PFSK-1 (cell line): Measurements from ENCODE around the gene CTSF.

ENCODE experiments used
- POLR2AphosphoS5 ChIP-seq: IDR thresholded peaks from 2 replicates; pipeline ENCODE4 v1.6.1; 2012; ENCODE audit warnings: low read depth, mild to moderate bottlenecking, control low read depth, low read length, moderate library complexity
- SIN3A ChIP-seq: IDR thresholded peaks from 2 replicates; pipeline ENCODE4 v1.6.1; 2012; ENCODE audit warnings: mild to moderate bottlenecking, low read length, moderate library complexity, borderline replicate concordance; ENCODE audit not compliant: insufficient read depth
- TF ChIP-seq, protein P1 (sequence below), 2 experiments: IDR thresholded peaks; 2 replicates each; pipeline versions ENCODE4 v1.6.1 to v1.8.0; 2011 to 2012; ENCODE audit warnings: low read depth in 2 of 2, low read length in 2 of 2, control low read depth in 1 of 2, inconsistent platforms in 1 of 2, mild to moderate bottlenecking in 1 of 2, moderate library complexity in 1 of 2; ENCODE audit not compliant: insufficient read depth in 1 of 2

DNA sequence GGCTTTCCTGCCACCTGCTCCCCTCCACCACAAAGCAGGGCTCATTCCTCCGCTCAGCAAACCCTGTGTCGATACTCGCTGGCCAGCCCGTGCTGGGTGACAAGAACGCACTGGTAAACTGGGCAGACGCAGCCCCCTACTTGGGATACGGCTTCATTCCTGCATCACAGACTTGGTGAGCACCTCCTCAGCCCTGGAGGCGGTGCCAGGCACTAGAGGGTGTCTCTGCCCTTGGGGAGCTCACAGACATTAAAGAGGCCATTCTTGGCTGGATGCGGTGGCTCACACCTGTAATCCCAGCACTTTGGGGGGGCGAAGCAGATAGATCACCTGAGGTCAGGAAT, 28.6 kb downstream of the CTSF start:
- TF ChIP-seq SIN3A (no peak), POLR2AphosphoS5 (no peak)
- TF ChIP-seq, protein P1, sequence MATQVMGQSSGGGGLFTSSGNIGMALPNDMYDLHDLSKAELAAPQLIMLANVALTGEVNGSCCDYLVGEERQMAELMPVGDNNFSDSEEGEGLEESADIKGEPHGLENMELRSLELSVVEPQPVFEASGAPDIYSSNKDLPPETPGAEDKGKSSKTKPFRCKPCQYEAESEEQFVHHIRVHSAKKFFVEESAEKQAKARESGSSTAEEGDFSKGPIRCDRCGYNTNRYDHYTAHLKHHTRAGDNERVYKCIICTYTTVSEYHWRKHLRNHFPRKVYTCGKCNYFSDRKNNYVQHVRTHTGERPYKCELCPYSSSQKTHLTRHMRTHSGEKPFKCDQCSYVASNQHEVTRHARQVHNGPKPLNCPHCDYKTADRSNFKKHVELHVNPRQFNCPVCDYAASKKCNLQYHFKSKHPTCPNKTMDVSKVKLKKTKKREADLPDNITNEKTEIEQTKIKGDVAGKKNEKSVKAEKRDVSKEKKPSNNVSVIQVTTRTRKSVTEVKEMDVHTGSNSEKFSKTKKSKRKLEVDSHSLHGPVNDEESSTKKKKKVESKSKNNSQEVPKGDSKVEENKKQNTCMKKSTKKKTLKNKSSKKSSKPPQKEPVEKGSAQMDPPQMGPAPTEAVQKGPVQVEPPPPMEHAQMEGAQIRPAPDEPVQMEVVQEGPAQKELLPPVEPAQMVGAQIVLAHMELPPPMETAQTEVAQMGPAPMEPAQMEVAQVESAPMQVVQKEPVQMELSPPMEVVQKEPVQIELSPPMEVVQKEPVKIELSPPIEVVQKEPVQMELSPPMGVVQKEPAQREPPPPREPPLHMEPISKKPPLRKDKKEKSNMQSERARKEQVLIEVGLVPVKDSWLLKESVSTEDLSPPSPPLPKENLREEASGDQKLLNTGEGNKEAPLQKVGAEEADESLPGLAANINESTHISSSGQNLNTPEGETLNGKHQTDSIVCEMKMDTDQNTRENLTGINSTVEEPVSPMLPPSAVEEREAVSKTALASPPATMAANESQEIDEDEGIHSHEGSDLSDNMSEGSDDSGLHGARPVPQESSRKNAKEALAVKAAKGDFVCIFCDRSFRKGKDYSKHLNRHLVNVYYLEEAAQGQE (IDR thresholded peaks at IDR 0.05; ENCODE audit: insufficient read depth in 1 of 2, low read depth in 2 of 2, low read length in 2 of 2): no peak
